Esophagus squamous epithelium (tissue), 5 donors: ENCODE results near the gene IL6R. TPM values are rescaled to one million over a fixed set of nuclear protein-coding genes. Genes with fewer than 3 reads are reported as not detected.

Experiments
- DNase-seq: peaks from one replicate; lab custom pipeline; 2025; lab: John Stamatoyannopoulos, UW
- H3K27ac ChIP-seq, 4 donors: fragments of 200-600 bp; sonication (generic); one replicate each; pipeline ENCODE4 v1.5.1; 2016 to 2019; ENCODE audit warnings: mild to moderate bottlenecking in 1 of 4
- H3K27me3 ChIP-seq, 4 donors: fragments of 200-600 bp; sonication (generic); 1 replicate in 3 of 4; 2 replicates in 1 of 4; pipeline versions ENCODE4 v1.5.1 to v1.6.0; 2017 to 2021; ENCODE audit warnings: antibody characterized with exemption in 1 of 4
- H3K36me3 ChIP-seq, 3 donors: fragments of 200-600 bp; sonication (generic); one replicate each; pipeline ENCODE4 v1.5.1; 2016 to 2019
- H3K4me1 ChIP-seq, 3 donors: fragments of 200-600 bp; sonication (generic); one replicate each; pipeline ENCODE4 v1.5.1; 2017 to 2019
- H3K4me3 ChIP-seq, 4 donors: fragments of 200-600 bp; sonication (generic); 1 replicate in 3 of 4; 2 replicates in 1 of 4; pipeline ENCODE4 v1.5.1; 2016 to 2019; ENCODE audit warnings: mild to moderate bottlenecking in 2 of 4, moderate library complexity in 1 of 4
- H3K9me3 ChIP-seq, 3 donors: fragments of 200-600 bp; sonication (generic); one replicate each; pipeline ENCODE4 v1.5.1; 2016 to 2019
- POLR2A ChIP-seq, 4 donors: fragments of 450-650 bp; IDR thresholded peaks; one replicate each; pipeline ENCODE4 v1.6.1; 2017; ENCODE audit warnings: antibody characterized with exemption in 4 of 4, mild to moderate bottlenecking in 4 of 4, moderate library complexity in 3 of 4
- WGBS, 2 donors: methylation state at CpG; one replicate each; pipeline ENCODE4 v1.1.5; 2018; 5-methylcytosine and 5-hydroxymethylcytosine counted together
- intact Hi-C: fragments of 100-400 bp; cut with DNase I; formaldehyde crosslinking; loops from one replicate; pipeline ENCODE4 v1.15.0; 2022
- total RNA-seq, 4 donors: library from RNA; depleted of rRNA; stranded (reverse); fragments of >200 nt; gene quantifications; one replicate each; pipeline ENCODE4 v1.1.0, GENCODE V29; 2016
- TF ChIP-seq, protein P1 (sequence below), 6 experiments: fragments of 450-650 bp in 4 of 6; fragments of 200-600 bp in 2 of 6; sonication (generic) in 2 of 6; IDR thresholded peaks; one replicate each; pipeline ENCODE4 v1.5.1; 2016 to 2019; ENCODE audit warnings: antibody characterized with exemption in 6 of 6, mild to moderate bottlenecking in 4 of 6, moderate library complexity in 4 of 6
- donor health status: DM: yes; HTN: yes; CAD: no.

IL6R gene
- total RNA-seq, 4 donors from 2014 or later, result 6.4 to 47.7 (median 8.1) TPM

DNA sequence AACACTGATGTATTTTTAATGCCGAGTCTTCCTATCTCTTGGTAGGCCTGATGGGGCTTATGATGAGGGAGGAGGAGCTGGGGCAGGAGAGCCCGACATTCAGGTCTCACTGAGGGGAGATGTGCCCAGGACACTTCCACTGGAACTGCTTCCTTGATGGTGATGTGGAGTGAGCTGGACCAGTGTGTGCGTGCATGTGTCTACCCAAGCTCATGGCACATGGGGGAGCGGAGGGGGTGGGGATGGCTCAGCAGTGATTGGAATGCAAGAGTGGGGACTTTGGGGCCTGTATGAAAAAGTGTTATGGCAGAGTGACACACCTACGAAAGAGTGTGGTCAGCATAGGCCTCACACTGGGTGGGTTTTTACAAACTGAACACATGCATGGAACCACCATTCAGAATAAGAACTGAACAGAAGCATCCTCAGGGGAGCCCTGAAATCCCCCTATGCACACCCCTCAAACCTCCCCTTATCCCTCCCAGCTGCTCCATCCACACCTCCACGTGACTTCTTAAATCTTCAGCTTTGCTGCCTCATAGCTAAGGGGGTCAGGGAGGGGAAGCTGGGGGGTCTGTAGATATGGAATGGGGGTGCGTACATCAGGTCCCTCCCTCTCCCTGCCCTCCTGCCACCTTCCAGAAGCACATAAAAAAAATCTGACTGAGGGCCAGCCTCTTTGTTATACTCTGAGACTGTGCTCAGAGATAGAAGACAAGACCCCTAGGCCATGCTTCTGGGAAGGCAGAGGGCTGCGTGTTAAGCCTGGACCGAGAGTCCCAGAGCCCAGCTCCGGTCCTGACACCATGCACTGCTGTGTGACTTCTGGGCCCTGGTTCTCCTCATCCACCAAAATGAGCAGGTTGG lies 11.6 kb downstream of the IL6R start:
- no peak for DNase-seq
- Histone ChIP-seq H3K36me3 (no peaks in the 10 kb centered on the region), H3K27ac (peak overlapping the region in 3 of 4 donors; percentile 25 to 95 (median 92)), H3K4me3 (no peak overlapping the region), H3K9me3 (no peaks in the 10 kb centered on the region), H3K4me1 (peaks cover 40 to 95% (median 60%) of the 10 kb centered on the region in 3 donors), H3K27me3 (no peaks in the 10 kb centered on the region)
- 85 to 86% methylated on average over 9 of the region's 10 CpGs for WGBS, 2 donors
- intact Hi-C loops, result no loop called here
- TF ChIP-seq POLR2A (IDR thresholded peaks at IDR 0.05), result no peak
- TF ChIP-seq, protein P1, sequence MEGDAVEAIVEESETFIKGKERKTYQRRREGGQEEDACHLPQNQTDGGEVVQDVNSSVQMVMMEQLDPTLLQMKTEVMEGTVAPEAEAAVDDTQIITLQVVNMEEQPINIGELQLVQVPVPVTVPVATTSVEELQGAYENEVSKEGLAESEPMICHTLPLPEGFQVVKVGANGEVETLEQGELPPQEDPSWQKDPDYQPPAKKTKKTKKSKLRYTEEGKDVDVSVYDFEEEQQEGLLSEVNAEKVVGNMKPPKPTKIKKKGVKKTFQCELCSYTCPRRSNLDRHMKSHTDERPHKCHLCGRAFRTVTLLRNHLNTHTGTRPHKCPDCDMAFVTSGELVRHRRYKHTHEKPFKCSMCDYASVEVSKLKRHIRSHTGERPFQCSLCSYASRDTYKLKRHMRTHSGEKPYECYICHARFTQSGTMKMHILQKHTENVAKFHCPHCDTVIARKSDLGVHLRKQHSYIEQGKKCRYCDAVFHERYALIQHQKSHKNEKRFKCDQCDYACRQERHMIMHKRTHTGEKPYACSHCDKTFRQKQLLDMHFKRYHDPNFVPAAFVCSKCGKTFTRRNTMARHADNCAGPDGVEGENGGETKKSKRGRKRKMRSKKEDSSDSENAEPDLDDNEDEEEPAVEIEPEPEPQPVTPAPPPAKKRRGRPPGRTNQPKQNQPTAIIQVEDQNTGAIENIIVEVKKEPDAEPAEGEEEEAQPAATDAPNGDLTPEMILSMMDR (IDR thresholded peaks at IDR 0.05), result no peak

DNA sequence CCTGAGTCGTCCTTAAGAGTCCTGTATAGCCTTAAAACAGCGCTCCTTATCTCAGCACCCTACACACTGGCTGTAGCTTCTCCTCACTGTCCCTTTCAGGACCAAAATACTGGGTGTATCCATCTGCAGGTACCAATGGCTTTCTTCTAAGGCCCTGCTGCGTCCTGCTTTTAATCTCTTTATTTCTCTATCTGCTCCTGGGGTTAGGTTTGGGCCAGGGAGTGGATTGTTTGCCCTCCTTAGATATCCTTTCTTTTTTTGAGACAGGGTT lies 12.1 kb downstream of the IL6R start:
- Histone ChIP-seq H3K9me3 (no peaks in the 10 kb centered on the region), H3K36me3 (no peaks in the 10 kb centered on the region), H3K4me3 (no peak overlapping the region), H3K4me1 (peaks cover 46 to 96% (median 65%) of the 10 kb centered on the region in 3 donors), H3K27me3 (no peaks in the 10 kb centered on the region), H3K27ac (peak overlapping the region in 3 of 4 donors; percentile 25 to 95 (median 92))
- intact Hi-C loops, result no loop called here
- DNase-seq, result no peak
- 90 to 93% methylated on average over 3 of the region's 3 CpGs for WGBS, 2 donors
- TF ChIP-seq POLR2A (IDR thresholded peaks at IDR 0.05), result no peak
- TF ChIP-seq, protein P1 (IDR thresholded peaks at IDR 0.05), result no peak

DNA sequence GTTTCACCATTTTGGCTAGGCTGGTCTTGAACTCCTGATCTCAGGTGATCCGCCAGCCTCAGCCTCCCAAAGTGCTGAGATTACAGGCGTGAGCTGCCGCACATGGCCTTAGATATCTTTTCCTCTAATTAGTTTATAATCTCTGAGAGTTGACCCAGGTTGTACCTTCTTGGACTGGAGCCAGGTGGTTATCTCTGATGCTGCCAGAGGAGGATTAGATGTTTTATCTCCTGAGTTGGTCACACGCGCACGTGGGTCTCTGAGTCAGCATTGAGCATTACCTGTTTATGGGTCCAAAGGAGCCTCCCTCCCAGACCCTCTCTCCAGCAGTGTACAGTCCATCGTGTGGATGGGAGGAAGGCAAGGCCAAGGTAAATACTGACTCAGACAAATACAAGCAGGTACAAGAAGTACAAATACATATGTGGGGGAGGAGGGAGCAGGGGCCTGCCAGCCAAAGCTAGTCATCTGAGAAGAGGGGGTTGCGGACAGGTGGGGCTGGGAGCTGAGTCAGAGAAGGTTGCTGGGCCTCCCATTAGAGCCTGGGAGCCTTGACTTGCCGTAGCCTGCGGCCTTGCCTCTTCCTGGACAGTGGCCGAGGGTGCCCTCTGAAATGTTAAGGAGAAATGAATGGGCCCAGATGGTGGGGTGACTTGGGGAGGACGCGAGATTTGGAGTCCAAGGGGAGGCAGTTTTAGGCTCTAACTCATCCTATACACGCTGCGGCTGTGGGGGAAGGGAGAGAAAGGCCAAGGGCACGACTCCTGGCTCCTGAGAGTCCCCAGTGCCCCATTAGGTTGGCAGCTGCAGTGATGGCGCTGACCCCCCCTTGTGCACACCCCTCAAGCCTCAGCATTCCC lies 13.1 kb downstream of the IL6R start:
- no peak overlapping the region for H3K4me3 ChIP-seq
- H3K36me3 ChIP-seq, result no peaks in the 10 kb centered on the region
- H3K4me1 ChIP-seq, result peaks cover 54 to 97% (median 75%) of the 10 kb centered on the region in 3 donors
- no peaks in the 10 kb centered on the region for H3K9me3 ChIP-seq
- no peak for DNase-seq
- H3K27ac ChIP-seq, result peak overlapping the region; percentile 76 to 96 (median 94)
- 24 to 46% methylated on average over 13 to 16 of the region's 17 CpGs for WGBS, 2 donors
- intact Hi-C loops, result no loop called here
- no peaks in the 10 kb centered on the region for H3K27me3 ChIP-seq
- peak in 1 of 4 donors; percentile 27 for TF ChIP-seq POLR2A (IDR thresholded peaks at IDR 0.05)
- TF ChIP-seq, protein P1 (IDR thresholded peaks at IDR 0.05), result no peak

DNA sequence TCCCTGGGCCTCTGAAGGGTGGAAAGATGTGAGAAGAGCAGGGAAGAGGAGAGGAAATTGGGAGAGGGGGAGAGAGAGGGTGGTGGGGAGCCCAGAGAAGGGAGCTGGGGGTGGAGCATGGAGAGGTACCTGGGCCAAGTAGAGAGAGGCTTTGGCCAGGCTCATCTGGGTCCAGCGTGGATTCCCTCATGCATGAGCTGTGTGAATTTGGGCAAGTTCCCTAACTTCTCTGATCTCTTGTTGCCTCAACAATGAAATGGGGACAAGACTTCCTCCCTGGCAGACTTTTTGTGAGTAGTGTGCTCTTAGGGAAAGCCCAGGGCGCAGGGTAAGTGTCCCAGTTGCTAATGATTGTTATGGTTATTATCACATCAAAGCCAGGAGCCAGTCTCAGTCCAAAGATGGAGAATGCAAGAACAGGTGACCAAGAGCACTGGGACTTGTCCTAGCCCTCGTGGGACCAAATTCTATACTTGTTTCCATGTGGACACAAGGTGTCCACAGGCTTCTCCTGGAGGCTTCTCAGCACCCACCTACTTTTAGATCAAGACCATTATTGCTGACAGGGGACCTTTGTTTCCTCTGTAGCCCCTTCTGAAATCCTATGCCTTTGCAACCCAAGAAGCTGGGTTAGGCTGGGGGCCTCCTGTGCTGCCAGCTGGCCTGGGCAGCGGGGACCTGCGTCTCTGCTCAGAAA lies 13.9 kb downstream of the IL6R start:
- no peak for DNase-seq
- peaks cover 61 to 97% (median 80%) of the 10 kb centered on the region in 3 donors for H3K4me1 ChIP-seq

More for the DNA sequence above, 13.9 kb downstream of the IL6R start:
- H3K4me3 ChIP-seq, result peak overlapping the region in 2 of 4 donors; percentile 1 to 43
- intact Hi-C loops, result no loop called here
- 9 to 27% methylated on average over 3 to 4 of the region's 5 CpGs for WGBS, 2 donors
- no peaks in the 10 kb centered on the region for H3K27me3 ChIP-seq
- no peaks in the 10 kb centered on the region for H3K9me3 ChIP-seq
- no peaks in the 10 kb centered on the region for H3K36me3 ChIP-seq
- TF ChIP-seq POLR2A (IDR thresholded peaks at IDR 0.05), result no peak
- TF ChIP-seq, protein P1 (IDR thresholded peaks at IDR 0.05), result no peak
- peak overlapping the region; percentile 76 to 96 (median 94) for H3K27ac ChIP-seq
